Endothelial cell of hepatic sinusoid (primary cell): Measurements from ENCODE around the gene ZFHX3.

ENCODE experiments used
- in situ Hi-C: cut with HindIII; loops from 2 replicates; pipeline ENCODE4 v1.10.0; 2017; ENCODE audit warnings: low sequenced_read_pairs

Gene ZFHX3

DNA sequence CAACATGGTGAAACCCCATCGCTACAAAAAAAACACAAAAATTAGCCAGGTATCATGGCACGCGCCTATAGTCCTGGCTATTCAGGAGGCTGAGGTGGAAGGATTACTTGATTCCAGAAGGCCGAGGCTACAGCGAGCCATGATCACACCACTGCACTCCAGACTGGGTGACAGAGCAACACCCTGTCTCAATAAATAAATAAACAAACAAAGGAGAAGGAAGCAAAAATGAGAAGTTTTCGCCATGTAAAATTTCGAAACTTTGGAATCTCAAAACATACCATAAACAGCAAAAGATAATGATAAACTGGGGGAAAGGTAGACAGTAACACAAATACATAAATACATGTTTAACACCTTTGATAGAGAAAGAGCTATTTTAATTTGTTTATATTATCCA, 130.9 kb downstream of the ZFHX3 start:
- in situ Hi-C loops = no loop called here

DNA sequence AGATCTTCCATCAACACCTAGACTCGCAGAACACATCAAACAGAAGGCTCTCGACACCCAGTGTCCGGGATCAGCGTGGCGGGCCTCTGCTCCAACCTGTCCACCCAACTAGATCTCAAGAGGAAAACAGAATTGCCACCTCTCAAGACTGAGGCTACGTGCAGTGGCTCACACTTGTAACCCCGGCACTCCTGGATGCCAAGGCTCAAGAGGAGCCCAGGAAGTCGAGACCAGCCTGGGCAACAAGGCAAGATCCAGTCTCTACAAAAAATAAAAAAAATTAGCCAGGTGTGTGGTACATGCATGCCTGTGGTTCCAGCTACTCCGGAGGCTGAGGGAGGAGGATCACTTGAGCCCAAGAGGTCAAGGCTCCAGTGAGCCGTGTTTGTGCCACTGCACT, 132.6 kb downstream of the ZFHX3 start:
- in situ Hi-C loops = no loop called here

DNA sequence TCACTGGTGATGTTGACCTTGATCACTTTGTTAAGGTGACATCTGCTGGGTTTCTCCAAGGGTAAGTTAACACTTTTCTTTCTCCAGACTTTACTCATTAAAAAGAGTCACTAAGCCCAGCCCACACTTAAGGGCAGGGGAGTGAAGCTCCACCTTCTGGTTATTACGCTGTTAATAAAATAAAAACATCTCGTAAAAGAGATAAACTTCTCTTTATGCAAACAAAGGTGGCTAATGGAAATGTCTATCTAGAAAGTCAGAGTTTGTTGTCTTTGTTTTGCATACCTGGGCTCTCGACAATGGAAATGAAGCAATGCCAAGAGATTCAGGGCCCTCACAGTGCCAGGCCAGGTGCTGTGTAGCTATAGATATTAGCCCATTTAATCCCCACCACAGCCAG, 134.4 kb downstream of the ZFHX3 start:
- in situ Hi-C loops = no loop called here

DNA sequence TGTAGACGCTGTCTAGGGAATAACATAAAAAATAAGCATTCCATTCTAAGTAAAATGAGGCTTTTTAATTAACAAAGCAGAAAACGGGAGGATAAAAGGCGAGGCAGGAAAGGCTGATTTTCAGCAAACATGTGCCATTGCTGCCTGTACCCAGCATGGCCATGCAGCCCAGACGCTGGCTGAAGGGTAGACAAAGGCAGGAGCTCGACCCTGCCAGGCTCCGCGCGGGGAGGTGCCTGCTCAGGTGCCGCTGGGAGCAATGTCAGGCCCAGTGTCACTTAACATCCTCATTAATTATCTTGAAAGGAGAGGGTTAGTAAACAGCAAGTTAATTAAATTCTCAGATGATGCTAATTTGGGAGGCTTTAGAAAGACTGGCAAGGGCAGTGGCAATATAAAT, 136.0 kb downstream of the ZFHX3 start:
- in situ Hi-C loops = no loop called here

DNA sequence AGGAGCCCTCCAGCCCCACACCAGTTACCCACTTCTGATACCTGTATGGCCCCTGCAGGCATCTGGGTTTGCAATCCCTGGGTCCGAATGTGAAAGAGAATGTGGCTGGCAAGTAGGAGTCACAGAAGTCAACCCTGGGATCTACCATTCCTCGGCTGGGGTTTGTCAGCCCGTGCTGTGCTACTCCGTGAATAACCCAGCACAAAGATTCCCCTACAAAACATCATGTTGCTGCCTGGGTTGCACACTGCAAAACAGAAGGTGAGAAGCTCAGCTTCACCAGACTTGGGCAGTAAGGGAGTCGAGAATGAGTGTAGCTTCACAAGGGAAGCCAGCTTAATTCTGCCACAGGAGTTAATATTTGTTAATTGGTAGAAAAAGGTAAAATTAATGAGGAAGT, 137.1 kb downstream of the ZFHX3 start:
- in situ Hi-C loops = no loop called here

DNA sequence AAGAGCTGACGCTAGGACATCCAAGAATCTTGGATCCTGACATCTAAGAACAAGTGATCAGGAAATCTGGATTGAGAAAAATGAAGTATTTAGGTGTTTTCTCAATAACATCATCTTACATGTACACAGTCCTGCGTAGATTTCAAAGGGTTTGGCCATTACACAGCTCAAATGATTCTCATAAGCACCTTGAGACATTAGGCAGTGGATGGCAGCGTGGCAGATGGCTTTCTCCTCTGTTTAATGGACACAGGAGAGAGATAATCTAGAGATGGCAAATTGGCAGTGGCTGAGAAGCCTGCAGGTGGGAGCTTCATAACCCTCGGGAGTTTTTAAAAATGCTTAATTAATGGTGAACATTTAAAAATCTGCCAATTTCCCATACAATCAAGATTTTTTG, 137.5 kb downstream of the ZFHX3 start:
- in situ Hi-C loops = no loop called here

DNA sequence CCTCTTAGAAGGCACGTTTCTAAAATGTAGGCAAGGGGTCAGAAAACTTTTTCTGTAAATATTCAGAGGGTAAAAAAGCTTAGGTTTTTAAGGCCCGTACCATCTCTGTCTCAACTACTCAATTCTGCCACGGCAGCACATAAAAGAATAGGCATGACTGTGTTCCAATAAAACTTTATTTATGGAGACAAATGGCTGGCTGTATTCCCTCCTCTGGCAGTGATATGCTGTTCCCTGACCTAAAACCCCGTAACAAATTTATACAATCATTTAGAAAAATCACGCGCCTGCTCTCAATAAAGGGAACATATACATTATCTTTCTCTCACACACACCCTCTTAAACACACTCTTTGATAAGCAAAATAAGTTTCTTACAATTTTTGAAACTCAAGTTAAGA, 138.7 kb downstream of the ZFHX3 start:
- in situ Hi-C loops = no loop called here

DNA sequence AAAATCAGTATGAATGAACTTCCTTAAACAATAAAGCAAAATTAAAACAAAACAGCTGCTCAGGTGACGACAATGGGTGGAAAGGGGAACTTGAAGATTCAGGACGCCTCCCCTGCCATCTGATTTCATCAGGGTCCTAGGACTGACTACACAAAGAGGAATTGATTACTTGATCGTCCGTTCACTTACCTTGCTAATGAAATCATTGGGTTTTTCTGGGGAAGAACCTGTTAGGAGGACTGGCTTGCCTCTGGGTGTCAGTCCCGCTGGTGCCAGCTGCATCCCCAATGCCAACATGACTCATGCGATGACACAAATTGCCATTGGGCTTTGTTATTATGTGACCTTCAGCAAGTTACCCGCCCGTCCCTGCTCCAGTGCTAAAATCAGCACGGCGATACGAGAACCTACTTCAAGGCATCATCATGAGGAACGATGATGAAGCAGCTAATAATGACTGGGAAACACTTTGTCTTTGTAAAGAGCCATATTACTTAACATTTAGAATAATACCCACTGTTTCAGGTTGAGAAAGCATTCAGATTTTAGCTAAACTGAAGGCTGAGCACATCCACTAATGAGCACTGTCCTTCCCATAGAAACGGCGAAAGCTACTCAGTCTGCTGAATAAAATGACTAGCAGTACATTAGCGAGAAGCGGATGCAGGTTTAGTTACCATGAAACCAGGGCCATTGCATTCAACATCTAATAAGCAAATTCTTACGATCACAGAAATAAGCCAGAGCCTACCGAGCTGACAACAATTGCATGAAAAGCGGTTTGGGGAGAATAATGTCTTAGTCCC, 139.4 kb downstream of the ZFHX3 start:
- in situ Hi-C loops = no loop called here

DNA sequence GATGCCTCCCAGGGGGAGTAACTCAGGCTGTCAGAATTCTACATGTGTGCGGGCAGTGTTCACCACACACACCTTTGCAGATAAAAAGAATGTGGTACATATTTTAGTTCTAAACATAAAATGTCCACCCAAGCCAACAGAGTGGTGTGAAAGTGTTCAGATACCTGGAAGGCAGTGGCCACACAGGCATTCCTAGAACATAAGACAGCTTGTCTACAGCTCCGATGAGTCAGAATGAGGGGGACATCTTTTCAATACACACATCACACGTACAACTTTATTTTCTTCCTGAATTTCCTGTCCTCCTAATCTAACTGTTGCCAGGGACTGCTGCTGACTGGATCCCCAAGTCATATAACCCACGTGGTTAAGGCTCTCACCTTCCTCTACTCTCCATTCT, 142.3 kb downstream of the ZFHX3 start:
- in situ Hi-C loops = no loop called here

DNA sequence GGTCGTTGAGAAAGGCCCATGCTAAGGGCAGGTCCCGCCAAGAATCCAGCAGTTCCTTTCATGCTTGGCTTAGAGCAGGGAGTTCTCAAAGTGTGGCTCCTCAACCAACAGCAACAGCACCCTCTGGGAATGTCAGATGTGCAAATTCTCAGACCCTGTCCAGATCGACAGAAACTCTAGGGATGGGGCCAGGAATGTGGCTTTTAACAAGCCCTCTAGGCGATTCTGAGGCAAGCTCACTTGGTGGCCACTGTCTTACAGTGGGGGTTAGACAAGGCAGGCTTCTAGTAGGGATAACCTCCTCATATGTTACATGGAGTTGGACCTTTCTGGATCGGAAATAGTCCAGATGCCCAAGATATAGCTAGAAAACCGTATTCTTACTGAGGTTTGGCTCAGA, 144.8 kb downstream of the ZFHX3 start:
- in situ Hi-C loops = no loop called here

DNA sequence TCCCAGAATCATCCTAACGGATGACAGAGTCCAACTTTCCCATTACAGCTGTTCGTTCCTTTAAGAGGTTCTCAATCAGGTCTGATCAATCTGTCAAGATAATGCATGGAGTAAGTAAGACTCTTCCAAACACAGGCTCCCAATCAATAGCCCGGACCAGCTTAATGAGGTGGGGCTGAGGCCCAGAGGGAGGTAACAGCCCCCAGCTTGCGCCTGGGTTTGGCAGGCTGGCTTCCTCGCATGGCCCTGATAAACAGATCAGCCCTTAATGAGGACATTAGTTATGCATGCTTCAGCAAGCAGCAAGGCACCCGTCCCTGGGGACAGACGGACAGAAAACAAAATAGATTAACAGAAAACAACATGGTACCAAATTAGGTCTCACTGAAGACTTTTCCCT, 145.7 kb downstream of the ZFHX3 start:
- in situ Hi-C loops = no loop called here

DNA sequence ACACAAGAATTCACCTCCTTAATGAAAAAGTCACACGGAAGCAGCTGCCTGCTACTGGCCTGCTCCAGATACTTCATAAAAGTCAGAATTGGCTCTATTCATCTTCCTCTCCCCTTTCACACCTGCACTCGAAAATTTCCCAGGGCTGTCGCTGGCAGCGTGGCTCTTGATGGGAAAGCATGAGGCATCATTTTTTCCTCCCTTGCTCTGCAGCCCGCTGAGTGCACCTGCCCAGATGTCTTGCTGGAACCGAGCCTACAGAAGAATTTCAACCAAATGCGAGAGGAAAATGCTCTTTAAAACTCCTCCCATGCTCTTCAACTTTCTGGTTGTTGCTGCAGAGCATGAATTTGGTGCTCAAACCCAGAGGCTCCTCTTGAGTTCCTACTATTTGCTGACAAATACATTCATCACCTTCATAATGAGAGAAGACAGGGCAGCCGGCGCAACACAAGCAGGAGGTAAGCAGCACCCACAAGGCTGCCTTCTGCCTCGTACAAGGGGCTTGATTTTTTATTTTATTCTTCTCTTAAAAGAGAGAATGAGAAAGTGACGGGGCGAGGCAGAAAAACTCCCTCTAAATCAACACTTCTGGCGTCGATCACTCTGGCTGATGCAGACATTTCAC, 146.8 kb downstream of the ZFHX3 start:
- in situ Hi-C loops = no loop called here

DNA sequence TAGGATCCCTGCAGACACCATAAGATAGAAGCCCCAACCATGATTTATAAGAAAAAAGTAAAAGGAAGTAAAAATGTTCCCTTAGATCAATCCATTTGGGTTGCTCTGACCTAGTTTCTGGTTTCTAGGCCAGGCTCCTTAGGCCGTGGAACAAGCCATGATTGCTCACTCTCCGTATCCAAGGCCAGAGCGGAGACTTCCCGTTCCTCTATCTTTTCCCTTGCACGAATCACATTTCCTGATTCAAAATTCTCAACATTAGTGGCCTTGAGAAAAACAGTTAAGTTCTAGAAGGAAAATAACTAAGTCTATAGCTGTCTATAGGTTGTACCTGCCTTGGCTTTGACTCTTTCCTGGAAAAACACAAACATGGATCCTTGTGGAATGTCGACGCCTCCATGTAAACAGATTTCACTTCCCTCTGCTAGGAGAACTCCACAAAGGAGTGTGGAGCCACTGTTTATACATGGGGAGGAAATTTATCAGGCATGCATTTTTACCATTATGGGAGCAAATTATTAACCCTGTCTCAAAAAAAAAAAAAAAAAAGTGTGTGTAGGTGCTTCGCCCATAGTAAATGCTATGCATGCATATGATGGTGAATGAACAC, 149.6 kb downstream of the ZFHX3 start:
- in situ Hi-C loops = no loop called here

DNA sequence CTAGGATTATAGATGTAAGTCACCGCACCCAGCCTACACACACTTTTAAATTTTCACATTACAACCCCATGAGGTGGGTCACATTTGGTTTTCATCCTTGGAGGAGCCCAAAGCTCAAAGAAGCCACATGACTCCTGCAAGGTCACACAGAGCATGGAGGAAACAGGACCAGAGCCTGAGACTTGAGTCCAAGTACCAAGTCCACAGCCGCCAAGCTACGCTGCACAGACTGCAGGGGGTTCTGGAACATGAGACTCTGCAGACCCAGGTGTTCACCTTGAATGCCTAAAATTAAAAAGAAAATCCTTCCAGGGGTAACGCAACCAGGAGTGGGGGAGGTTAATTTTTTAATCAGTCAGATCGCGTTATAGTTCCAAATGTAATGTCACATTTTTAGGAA, 150.2 kb downstream of the ZFHX3 start:
- in situ Hi-C loops = no loop called here

DNA sequence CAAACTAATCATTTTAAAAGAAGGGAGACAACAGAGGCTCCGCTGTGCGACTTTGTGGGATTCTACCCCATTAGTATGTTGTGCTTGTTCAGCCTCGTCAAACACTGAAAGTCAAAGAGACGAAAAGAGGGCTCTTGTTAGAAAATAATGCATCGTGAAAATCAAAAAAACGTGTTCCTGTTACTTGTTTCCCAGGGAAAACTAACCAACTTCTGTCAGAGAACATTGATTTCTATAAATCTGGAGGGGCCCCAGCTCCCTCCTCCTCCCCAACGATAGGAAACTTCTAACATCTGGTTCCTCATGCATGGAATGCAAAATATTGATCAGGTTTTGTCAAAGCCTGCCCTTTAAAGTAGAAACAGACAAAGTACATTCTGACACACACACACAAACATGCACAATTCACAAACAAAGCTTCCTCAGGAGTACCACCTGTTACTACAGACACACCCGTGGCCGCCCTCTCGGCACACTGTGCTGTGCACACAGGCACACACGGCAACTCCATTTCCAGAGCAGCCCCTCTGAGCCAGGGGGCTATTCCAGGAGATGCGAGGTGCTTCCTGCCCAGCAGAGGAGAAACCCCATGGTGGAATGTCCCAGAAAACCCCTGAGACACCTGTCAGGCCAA, 151.3 kb downstream of the ZFHX3 start:
- in situ Hi-C loops = no loop called here

DNA sequence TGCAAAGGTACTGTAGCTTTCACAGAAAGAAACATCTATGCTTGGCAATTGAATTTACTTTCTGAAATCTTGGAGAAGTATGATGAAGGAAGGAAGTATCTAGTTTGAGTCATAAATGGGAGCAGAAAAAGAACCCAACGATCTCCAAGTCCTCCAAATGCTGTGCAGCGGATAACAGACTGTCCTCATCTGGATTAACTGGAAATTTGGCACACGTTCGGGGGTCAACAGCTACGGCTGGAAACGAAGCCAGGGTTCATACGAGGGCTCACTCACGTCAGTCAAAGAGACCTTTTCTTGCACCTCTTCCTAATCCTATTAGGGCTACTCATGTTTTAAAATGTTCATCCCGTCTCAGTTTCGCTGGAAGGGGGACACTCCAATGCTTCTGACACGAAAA, 152.0 kb downstream of the ZFHX3 start:
- in situ Hi-C loops = no loop called here

DNA sequence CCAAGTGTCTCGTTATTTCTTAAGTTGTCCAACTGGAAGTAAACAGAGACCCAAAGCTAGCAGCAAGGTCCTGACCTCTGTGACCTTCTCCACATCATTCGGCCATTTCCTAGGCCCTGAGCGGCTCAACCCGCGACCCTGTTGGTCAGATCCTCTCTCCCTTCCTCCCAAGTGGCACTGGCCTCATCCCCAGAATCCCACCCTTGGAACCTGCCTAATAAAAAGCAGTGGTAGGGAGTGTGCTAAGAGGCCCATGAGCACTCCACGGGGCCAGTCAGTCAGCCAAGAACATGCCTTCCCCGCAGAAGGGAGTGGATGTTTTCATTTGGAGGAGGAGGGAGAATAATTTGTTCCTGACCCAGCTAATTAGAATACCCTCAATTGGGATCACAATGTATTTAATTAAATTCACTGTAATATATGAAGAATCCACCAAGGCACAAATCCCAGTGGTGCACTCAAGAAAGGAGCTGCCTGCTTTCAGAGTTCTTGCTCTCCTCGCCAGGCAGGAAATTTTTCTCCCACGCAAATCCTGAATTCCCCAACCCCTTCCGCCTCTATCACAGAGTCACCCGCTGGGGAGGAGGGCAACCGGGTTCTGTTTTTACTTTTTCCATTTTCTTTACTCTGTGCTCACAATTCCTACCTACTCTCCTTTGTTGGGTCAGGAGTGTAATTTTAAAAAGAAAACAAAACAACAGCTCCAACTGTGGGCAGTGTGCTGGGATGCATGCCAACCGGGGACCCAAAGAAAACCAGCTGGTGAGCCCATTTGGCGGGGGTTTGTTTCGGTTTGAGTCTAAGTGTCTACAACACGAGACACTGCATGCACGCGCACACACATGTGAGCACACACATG, 153.4 kb downstream of the ZFHX3 start:
- in situ Hi-C loops = no loop called here

DNA sequence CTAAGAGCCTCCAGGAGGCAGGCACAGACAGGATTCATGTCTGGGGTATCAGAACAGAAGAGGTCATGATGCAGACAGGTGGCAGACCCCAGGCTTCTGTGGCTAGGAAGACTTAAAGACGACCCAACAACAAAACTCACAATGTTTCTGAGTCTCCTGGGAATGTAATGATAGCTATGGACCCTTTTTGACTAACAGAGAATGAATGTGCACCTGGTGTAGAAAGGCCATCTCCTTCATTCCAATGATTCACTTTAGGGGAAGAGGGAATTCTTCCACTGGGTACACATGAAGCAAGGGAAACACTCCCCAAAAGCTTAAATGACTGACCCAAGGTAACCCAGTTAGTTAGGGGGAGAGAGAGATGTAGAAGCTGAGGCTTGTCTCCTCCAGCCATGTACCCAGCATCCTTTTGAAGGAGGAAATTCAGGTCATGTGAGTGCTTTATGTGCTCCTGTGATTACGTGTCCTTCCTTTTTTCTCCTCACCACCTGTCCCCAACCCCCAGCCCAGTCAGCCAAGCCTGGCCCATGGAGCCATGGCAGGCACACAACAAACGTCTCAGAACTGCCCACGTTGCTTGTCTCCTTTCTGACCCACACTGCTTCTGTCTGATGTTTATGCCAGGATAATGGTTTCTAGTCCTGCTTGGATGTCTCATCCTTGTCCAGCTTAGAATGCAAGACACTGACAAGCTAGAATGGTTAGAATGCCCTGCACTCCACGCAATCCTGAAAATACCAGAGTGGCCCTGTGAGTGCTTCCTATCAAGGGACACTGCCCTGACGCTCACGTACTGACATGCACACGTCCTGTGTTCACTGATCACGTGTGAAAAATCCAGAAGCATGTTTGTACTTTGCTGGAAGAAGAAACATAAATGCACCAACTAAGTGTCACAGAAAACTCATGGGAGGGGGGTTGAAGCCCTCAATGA, 156.4 kb downstream of the ZFHX3 start:
- in situ Hi-C loops = no loop called here

DNA sequence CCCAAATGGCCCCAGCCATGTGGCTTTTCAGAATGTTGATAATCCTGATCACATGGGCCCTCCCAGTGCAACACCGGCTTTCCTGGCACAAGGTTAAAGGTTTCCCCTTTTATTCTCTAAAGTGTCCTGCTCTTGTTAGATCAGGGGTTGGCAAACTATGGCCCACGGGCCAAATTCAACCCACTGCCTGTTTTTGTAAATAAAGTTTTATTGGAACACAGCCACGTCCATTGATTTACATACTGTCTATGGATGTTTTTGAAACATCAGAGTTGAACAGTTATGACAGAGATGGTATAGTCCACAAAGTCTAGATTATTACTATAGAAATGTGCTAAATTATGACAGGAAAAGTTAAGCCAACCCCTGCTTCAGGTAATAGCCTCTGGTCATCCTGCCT, 157.3 kb downstream of the ZFHX3 start:
- in situ Hi-C loops = no loop called here
